GM18498 (cell line): ENCODE results near the gene BRAF.
A peak's percentile ranks its signal among the peaks of the same experiment; 100 is the strongest.
"Not testable (repeated sequence)": the region's sequence is repeated elsewhere in the genome, so short reads cannot be mapped to it uniquely, and the experiment has no call there.

Experiments used
- ATAC-seq: cut with Tn5 transposase; IDR thresholded peaks from one replicate; pipeline ENCODE4 v1.9.1; 2021; ENCODE audit warnings: mild to moderate bottlenecking, moderate library complexity; ENCODE audit not compliant: unreplicated experiment

BRAF gene

DNA sequence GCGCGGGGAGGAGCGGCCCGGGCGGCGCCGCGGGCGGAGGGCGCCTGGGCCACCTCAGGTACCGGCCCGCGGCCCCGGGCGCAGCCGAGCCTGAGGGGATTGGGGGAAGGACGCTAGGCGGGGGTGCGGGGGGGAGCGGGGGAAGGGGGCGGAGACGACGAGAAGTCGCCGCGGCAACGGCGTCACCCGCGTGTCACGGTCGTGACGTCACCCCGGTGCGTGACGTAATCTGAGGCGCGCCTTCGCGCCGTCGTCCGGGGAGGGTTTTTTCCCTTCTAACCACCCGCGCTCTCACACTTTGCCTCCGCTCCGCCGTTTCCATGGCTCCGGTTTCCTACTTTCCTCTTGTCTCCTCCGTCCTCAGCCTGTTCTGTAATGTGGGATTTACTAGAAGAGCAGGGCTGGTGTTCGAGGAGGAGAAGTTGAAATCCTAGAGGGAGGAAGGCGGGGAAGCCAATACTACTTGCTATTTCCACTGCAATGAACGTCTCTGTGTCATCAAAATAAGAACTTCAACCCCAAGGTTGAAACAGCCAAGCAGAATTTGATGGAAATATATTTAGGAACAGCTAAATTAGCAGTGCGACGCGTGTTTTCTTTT, at the start of gene BRAF:
Gene BRAF (minus strand): TSS at position 109 of the 601 bp plus-strand sequence. CDS start 226 bp downstream, outside the sequence.
- ATAC-seq, result peak; percentile 56

DNA sequence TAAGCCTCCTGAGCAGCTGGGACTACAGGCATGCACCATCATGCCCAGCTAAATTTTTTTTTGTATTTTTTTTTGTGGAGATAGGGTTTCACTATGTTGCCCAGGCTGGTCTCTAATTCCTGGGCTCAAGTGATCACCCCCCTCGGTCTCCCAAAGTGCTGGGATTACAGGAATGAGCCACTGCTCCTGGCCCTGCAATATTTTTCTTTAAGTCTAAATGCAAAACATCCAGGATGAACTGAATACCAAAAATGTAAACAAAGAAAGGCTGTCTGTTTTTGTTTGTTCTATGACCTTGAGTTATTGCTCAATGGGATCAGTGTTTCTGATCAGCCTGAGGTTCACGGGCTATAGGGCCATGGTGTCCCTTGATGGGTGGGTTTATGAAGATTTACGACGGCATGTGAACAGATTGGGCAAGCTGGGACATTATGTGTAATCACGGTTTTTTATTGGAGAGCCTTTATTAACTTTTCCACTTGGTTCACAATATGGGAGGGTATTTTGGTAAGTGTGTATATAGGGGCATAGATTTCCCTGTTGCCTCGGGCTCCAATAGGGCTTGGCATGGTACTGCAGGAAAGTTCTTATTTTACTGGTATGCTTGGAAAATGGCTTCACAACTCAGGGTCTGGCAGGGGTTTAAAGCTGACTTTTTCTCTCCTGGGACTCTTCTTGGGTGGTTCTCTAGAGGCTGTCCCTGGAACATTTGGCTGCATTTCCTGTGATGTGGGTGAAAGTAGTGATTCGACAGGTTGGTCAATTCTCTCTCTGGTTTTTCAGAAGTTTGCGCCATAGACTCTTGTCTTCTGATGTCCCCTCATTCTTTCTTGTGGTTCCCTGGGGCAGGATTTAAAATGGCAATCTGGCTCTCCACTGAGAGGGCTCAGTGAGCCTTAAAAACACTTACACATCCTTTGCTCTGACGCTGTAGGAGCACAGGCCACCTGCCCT, 48.4 kb upstream of the BRAF start:
- ATAC-seq, result no peak

DNA sequence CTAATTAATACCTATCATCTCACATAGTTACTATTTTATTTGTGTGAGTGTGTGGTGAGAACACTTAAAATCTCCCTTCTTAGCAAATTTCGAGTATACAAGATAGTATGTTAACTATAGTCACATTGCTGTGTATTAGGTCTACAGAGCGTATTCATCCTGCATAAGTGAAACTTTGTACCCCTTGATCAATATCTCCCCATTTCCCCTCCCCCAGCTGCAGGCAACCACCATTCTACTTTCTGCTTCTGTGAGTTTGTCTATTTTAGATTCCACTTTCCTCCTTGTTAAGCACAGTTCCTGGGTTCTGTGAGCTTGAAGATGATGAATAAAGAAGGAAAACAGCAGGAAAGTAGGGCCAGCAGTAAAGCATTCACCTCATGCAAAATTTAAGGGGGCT, 47.6 kb upstream of the BRAF start:
- ATAC-seq, result no peak

DNA sequence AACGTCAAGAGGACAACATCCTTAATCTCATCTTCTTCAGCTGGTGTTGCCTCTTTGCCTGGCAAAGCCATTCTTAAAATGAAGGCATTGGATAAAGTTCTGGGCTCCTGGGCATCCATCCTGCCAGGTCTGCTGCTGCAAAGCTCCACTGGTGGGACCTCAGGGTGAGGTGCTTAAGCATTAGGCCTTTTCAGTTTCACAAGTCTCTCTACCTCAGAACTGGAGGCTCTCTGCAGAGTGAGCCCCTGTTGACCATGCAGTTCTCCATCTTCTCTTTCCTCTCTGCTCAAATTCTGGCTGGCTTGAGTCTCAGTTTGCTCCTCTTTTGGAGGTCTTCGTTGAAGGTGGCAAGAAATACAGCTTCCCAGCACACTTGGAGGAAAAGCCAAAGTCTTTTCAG, 42.7 kb upstream of the BRAF start:
- no peak for ATAC-seq

DNA sequence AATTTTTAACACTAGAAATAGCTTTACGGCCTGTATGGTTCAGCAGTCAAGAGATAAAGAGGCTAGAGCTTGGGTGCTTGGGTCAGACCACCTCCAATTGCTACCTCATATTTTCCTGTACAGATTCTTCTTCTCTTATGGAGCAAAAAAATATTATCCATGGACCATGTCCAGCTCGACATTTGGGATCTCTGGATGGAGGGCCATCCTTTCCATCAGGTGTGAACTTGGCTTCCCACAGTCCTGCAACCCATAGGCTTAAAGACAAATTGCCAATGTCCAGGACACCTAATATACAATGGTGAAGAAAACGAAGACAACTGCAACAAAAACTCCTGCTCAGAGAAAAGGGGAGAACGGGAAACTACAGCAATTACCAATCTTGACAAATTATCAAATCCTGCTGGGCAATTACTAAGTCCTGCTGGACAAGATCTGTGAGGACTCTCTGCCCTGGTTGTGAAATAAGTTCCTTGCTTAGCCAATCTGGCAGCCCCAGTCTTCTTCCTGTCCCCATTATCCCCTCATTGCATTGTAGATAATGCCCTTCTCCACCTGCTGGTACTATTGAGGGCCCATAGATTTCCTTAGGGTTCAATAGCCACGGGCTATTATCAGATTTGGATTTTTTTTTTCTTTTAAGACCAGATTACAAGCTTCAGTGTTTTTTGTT, 42.0 kb upstream of the BRAF start:
- no peak for ATAC-seq

DNA sequence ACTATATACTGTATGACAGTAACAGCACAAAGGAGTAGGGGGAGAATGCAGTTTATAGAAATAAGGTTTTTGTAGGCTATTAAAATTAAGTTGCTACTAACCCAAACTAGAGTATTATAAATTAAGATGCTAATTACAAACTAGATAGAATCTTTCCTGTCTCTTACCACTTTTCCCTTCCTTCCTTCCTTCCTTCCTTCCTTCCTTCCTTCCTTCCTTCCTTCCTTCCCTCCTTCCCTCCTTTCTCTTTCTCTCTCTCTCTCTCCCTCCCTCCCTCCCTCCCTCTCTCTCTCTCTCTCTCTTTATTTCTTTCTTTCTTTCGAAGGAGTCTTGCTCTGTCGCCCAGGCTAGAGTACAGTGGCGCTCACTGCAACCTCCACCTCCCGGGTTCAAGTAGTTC, 36.4 kb upstream of the BRAF start:
- ATAC-seq, result no peak

DNA sequence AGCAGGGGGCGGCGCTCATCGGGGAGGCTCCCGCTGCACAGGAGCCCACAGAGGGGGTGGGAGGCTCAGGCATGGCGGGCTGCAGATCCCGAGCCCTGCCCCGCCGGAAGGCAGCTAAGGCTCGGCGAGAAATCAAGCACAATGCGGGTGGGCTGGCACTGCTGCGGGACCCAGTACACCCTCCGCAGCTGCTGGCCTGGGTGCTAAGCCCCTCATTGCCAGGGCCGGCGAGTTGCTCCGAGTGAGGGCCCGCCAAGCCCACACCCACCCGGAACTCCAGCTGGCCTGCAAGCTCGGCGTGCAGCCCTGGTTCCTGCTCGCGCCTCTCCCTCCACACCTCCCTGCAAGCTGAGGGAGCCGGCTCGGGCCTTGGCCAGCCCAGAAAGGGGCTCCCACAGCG, 32.3 kb upstream of the BRAF start:
- ATAC-seq, result not testable (repeated sequence)

DNA sequence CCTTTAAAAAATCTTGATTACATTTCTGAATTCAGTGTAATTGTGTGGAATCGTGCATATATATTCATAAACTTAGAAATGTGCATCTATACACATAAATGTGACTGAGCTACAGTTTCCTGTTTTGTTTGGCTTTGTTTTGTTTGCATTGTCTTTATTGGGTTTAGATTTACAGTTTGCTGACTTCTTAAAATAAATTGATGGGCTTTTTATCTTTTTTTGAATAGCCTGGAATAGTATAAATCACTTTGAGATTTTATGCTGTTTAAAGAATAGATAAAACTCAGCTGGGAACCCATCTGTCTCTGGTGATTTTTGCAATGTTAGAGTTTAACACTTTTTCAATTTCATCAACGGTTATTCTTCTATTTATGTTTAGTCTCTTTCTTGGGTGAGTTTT, 21.2 kb upstream of the BRAF start:
- ATAC-seq, result no peak

DNA sequence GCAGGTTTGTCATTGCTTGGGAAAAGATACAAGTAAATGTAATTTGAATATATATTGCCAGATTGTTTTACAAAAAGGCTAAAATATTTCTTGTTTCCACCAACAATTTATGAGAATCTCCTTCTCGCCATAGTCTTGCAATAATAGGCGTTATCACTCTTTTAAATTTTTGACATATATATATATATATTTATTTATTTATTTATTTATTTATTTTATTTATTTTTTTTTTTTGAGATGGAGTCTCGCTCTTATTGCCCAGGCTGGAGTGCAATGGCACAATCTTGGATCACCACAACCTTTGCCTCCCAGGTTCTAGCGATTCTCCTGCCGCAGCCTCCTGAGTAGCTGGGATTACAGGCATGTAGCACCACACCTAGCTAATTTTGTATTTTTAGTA, 17.5 kb upstream of the BRAF start:
- not testable (repeated sequence) for ATAC-seq

DNA sequence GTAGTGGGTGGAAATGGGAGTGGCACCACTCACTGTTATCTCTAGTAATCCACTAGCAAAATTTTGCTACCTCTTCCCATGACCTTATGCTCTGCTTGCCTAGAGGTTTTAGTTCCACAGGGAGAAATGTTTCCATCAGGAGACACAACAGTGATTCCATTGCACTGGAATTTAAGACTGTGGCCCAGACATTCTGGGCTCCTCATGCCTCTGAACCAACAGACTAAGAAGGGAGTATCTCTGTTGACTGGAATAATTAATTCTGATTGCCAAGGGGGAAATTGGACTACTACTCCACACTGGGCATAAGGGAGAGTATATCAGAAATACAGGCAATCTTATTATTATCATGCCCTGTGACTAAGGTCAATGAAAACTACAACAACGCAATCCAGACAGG, 16.2 kb upstream of the BRAF start:
- ATAC-seq, result no peak

DNA sequence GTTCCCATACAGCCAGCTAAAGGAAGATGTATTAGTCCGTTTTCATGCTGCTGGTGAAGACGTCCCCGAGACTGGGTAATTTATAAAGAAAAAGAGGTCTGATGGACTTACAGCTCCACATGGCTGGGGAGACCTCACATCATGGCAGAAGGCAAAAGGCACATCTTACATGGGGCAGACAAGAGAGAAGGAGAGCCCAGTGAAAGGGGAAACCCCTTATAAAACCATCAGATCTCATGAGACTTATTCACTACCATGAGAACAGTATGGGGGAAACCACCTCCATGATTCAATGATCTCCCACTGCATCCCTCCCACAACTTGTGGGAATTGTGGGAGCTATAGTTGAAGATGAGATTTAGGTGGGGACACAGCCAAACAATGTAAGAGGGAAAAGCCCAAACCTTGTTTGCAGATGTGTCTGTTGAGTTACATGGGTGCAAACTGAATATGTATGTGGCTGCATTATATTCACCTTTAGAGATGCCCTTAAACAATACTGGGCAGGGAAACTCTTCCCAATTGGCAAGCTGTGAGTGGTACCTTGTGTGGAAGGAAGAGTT, 13.1 kb upstream of the BRAF start:
- no peak for ATAC-seq

DNA sequence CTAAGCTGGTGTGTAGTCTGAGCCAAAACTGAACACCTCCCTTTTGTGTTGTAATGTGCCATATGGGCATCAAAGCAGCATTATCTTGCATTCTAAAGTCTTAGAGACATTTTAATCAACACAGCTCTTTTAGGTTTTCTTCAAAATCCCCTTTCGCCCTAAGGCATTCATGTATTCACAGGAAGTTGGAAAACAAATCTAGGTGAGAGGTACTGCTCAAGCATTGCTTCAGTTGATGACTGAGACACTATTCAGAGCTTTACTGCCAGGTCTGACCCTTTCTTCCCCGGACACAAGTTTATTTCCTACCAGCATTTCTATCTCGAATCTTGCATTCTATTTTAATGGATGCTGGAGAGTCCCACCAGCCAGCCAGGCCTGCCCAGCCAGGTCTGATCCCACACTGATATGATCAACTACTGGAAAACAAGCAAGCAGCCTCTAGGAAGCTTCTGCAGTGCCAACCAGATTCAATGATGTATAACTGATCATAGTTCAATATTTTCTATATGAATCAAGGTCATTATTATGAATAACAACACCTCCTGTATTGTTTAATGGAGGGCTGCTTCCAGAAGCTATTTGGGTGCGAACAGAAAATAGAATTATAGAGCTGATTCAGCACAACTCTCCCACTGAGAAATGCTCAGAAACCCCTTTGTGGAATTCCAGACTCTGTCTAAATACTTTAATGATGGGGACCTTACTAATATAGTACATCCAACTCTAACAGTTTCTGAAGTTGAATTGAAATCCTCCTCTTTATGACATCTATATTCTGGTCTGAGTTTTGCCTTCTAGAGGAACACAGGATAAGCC, 4.0 kb upstream of the BRAF start:
- ATAC-seq, result no peak

DNA sequence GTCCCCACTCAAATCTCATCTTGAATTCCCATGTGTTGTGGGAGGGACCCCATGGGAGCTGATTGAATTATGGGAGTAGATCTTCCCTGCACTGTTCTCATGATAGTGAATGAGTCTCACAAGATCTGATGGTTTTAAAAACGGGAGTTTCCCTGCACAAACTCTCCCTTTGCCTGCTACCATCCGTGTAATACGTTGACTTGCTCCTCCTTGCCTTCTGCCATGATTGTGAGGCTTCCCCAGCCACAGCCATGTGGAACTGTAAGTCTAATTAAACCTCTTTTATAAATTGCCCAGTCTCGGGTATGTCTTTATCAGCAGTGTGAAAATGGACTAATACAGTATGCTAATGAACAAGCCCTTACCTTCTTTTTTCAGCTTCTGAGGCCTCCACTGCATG, 3.2 kb upstream of the BRAF start:
- ATAC-seq, result not testable (repeated sequence)

DNA sequence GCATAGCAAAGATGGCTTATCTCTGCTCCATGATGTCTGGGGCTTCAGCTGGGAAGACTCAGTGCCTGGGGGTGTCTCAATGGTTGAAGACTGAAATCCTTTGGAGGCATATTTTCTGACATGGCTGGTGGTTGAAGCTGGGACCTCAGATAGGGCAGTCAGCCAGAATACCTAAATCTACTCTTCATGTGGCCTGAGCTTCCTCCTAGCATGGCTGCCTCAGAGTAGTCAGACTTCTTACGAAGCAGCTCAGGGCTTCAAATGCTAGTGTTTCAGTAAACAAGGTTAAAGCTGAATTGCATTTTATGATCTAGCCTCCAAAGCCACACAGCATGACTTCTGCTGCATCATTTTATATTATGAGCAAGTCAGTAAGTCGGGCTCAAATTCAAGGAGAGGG, 2.6 kb upstream of the BRAF start:
- no peak for ATAC-seq

DNA sequence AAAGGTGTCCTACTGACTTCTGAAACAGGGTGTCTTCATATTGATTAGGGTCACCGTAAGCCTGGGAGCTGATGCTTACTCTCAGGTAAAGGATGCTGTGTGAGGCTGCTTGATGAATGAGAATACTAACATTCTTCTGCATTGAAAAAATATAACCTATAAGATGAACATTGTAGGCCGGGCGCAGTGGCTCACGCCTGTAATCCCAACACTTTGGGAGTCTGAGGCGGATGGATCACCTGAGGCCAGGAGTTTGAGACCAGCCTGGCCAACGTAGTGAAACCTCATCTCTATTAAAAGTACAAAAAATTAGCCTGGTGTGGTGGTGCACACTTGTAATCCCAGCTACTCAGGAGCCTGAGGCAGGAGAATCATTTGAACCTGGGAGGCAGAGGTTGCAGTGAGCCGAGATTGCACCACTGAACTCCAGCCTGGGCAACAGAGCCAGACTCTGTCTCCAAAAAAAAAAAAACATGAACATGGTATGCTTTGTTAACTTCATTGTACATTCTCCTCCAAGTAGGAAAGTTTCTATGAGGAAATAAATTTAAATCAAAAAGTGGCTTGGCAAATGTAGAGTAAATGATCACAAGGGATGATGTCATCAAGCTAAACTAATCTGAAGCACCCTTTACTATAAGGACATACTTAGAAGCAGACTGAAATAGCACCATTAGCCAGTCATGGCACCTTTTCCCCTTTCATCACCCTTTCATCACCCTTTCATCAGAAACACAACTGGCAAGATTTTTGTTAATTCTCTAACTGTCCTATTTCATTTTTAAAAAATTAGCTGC, 1.5 kb upstream of the BRAF start:
- no peak for ATAC-seq

DNA sequence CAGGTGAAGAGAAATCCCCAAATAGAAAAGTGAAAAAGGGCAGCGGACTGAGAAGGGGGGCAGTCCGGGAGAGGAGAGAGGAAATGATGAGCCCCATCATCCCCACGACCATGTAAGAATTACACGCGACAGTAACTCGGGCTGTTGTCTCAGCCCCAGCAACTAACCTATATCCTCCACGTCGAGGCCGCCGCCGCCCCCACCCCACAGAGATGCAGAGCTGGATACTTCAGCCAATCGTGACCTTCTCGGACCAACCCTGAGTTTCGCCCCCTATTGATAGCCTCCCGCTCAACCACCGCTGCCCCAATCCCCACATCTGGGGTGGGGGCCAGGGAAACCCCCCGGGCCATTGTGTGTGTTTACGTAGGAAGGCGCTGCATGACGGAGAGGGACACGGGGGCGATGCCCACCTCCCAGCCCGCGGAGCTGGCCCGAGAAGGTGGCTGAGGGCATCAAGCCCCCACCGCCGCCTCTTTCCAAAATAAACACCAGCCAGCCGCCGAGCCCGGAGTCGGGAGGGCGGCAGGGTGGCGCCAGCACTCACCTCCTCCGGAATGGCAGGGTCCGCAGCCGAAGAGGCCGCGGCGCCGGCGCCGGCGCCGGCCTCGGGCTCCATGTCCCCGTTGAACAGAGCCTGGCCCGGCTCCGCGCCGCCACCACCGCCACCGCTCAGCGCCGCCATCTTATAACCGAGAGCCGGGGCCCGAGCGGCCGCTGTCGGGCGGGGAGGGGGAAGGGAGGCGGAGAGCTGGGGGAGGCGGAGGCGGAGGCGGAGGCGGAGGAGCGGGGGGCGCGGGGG, 509 bp downstream of the BRAF start:
- peak; percentile 86 for ATAC-seq

DNA sequence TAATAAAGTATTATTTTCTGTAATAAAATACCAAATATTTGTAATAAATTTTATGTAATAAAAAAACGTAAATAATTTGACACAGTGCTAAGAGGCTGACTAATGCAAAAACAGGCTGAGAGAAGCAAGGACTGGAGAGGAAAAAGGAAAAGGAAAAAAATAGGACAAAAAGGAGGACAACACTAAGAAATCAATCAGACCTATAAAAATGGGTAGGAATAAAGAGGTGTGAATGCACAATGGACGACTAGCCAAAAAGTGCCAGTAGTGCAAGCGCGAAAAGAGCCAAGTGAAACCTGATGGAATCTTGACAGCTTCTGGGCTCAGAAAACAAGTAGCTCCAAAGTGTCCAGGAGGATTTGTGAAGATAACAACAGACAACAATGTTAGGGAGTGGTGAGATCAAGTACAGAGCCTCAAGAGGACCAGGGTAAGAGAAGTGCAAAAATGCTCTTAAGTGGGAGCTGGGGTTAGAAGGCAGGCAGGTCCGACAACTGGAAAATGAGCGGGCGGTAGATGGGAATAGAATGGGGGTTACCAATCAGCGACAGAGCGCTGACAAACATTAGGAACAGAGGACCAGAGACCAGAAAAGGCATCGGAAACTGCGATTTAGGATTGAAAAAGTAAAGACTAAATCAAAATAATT, 1.2 kb downstream of the BRAF start:
- no peak for ATAC-seq

DNA sequence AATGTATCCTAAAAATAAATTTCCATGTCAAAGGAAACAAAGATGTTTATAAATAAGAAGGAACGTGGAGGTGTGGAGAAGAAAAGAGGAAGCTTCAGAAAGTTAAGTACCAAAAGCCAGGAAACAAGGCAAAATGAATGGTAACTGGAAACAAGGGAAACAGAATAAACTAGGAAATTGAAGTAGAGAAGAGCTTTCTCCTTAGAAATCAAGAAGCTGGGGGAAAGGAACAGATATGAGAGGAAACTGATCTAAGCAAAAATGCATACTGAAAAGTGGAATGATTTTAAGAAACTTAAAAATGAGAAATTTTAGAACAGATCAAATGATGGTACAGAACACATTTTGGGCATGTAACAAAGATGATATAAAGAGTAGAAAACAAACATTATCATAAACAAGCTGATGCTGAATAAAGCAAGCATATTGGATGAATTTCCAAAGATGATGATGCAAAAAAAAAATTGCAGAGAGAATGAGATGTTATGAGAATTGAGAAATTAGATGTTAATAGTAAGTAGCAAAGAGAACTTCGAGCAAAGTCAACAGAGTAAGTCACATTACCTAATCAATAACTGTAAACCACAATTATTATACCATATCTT, 1.9 kb downstream of the BRAF start:
- no peak for ATAC-seq
